ENCODE measurements around the gene MTIF3. TPM values are rescaled to one million over a fixed set of nuclear protein-coding genes. Genes with fewer than 3 reads are reported as not detected.

The MTIF3 gene
- total RNA-seq, 4 donors from 2014 or later, result 27.7 to 98.3 (median 66.7) TPM

GRCh38 chr13:27446986-27447583 is 3.3 kb downstream of the MTIF3 start:
- in situ Hi-C loops (cut with MboI; ENCODE audit: low pct_ligation_motif_present in 1 of 4, low pct_unique_long_range_greater_than_20kb in 1 of 4, low sequenced_read_pairs in 3 of 4), result no loop called here
- intact Hi-C loops (cut with DNase I; ENCODE audit: low total_unique reads), result no loop called here
- Histone ChIP-seq H3K27me3 (no peaks in the 10 kb centered on the region), H3K36me3 (no peaks in the 10 kb centered on the region), H3K9me3 (no peaks in the 10 kb centered on the region), H3K4me1 (peaks cover 10 to 48% (median 28%) of the 10 kb centered on the region in 4 donors), H3K27ac (peak overlapping the region in 3 of 4 donors; percentile 9 to 95 (median 50)), H3K4me3 (no peak overlapping the region)
- 61 to 65% methylated on average over 7 of the region's 7 CpGs for WGBS, 2 donors (ENCODE audit: low coverage in 1 of 2)
- peak; percentile 30 for DNase-seq
- TF ChIP-seq EP300 (IDR thresholded peaks at IDR 0.05; ENCODE audit: low read depth), result no peak
- TF ChIP-seq, protein P1, sequence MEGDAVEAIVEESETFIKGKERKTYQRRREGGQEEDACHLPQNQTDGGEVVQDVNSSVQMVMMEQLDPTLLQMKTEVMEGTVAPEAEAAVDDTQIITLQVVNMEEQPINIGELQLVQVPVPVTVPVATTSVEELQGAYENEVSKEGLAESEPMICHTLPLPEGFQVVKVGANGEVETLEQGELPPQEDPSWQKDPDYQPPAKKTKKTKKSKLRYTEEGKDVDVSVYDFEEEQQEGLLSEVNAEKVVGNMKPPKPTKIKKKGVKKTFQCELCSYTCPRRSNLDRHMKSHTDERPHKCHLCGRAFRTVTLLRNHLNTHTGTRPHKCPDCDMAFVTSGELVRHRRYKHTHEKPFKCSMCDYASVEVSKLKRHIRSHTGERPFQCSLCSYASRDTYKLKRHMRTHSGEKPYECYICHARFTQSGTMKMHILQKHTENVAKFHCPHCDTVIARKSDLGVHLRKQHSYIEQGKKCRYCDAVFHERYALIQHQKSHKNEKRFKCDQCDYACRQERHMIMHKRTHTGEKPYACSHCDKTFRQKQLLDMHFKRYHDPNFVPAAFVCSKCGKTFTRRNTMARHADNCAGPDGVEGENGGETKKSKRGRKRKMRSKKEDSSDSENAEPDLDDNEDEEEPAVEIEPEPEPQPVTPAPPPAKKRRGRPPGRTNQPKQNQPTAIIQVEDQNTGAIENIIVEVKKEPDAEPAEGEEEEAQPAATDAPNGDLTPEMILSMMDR (IDR thresholded peaks at IDR 0.05), result no peak
- no peak for TF ChIP-seq POLR2A (IDR thresholded peaks at IDR 0.05)
- TF ChIP-seq POLR2AphosphoS5 (IDR thresholded peaks at IDR 0.05), result no peak

GRCh38 chr13:27442797-27443196 is 7.6 kb downstream of the MTIF3 start:
- H3K36me3 ChIP-seq, result peaks cover 0 to 16% (median 6%) of the 10 kb centered on the region in 4 donors

GRCh38 chr13:27442071-27442647 is 8.2 kb downstream of the MTIF3 start:
- H3K9me3 ChIP-seq, result no peaks in the 10 kb centered on the region
- no peak overlapping the region for H3K4me3 ChIP-seq
- intact Hi-C loops (cut with DNase I; ENCODE audit: low total_unique reads), result no loop called here
- H3K27me3 ChIP-seq, result no peaks in the 10 kb centered on the region
- TF ChIP-seq POLR2A (IDR thresholded peaks at IDR 0.05) (no peak), EP300 (IDR thresholded peaks at IDR 0.05; ENCODE audit: low read depth) (no peak), POLR2AphosphoS5 (IDR thresholded peaks at IDR 0.05) (peak in 1 of 3 donors; percentile 55)
- TF ChIP-seq, protein P1 (IDR thresholded peaks at IDR 0.05), result no peak
- peak; percentile 58 for DNase-seq
- H3K4me1 ChIP-seq, result peaks cover 0 to 26% (median 15%) of the 10 kb centered on the region in 4 donors
- WGBS, 2 donors (ENCODE audit: low coverage in 1 of 2), result 41 to 62% methylated on average over 2 to 15 of the region's 15 CpGs
- in situ Hi-C loops (cut with MboI; ENCODE audit: low pct_ligation_motif_present in 1 of 4, low pct_unique_long_range_greater_than_20kb in 1 of 4, low sequenced_read_pairs in 3 of 4), result no loop called here
- peaks cover 0 to 16% (median 6%) of the 10 kb centered on the region in 4 donors for H3K36me3 ChIP-seq
- H3K27ac ChIP-seq, result peak overlapping the region; percentile 55 to 66 (median 62)

More at GRCh38 chr13:27442797-27443196, 7.6 kb downstream of the MTIF3 start:
- peaks cover 0 to 30% (median 15%) of the 10 kb centered on the region in 4 donors for H3K4me1 ChIP-seq
- in situ Hi-C loops (cut with MboI; ENCODE audit: low pct_ligation_motif_present in 1 of 4, low pct_unique_long_range_greater_than_20kb in 1 of 4, low sequenced_read_pairs in 3 of 4) (no loop called here), intact Hi-C loops (cut with DNase I; ENCODE audit: low total_unique reads) (no loop called here)
- TF ChIP-seq POLR2AphosphoS5 (IDR thresholded peaks at IDR 0.05), result no peak
- TF ChIP-seq, protein P1 (IDR thresholded peaks at IDR 0.05), result no peak
- TF ChIP-seq EP300 (IDR thresholded peaks at IDR 0.05; ENCODE audit: low read depth), result no peak
- WGBS, 2 donors (ENCODE audit: low coverage in 1 of 2), result 67% methylated on average over 7 of the region's 7 CpGs; no CpG with 5 or more reads in 1 of the 2 donors
- no peaks in the 10 kb centered on the region for H3K9me3 ChIP-seq
- peak overlapping the region; percentile 55 to 66 (median 62) for H3K27ac ChIP-seq
- peak; percentile 36 for DNase-seq
- H3K27me3 ChIP-seq, result no peaks in the 10 kb centered on the region
- no peak overlapping the region for H3K4me3 ChIP-seq

DNA sequence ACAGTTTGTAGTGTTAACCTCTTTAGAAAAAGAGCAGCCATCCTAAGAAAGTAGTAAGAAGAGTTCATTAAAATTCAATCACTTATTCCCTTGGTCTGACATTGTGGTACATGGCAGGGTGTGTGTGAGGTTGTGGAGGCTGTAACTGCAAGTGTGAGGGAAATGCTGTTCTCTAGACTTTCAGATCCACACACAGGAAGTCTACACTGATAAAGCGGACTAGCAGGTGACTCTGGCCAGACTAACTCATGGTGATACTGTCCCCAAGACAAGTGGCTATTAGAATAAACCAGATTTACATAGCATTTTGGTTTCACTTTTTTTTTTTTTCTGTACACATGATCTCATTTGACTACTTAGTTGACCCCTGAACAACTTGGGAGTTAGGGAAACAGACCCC is 10.0 kb downstream of the MTIF3 start:
- no peak for TF ChIP-seq EP300 (IDR thresholded peaks at IDR 0.05; ENCODE audit: low read depth)
- no peak for TF ChIP-seq POLR2A (IDR thresholded peaks at IDR 0.05)
- TF ChIP-seq, protein P1 (IDR thresholded peaks at IDR 0.05), result no peak
- no peak for TF ChIP-seq POLR2AphosphoS5 (IDR thresholded peaks at IDR 0.05)
- in situ Hi-C loops (cut with MboI; ENCODE audit: low pct_ligation_motif_present in 1 of 4, low pct_unique_long_range_greater_than_20kb in 1 of 4, low sequenced_read_pairs in 3 of 4), result no loop called here
- Histone ChIP-seq H3K9me3 (no peaks in the 10 kb centered on the region), H3K4me3 (no peak overlapping the region), H3K27me3 (no peaks in the 10 kb centered on the region), H3K4me1 (peaks cover 0 to 26% (median 15%) of the 10 kb centered on the region in 4 donors), H3K36me3 (peaks cover 0 to 22% (median 11%) of the 10 kb centered on the region in 4 donors), H3K27ac (no peak overlapping the region)
- DNase-seq, result no peak
- WGBS, 2 donors (ENCODE audit: low coverage in 1 of 2), result 80 to 81% methylated on average over 1 of the region's 1 CpG
- intact Hi-C loops (cut with DNase I; ENCODE audit: low total_unique reads), result no loop called here
